Kidney (tissue), 14 donors: ENCODE results near the gene ALDOA. TPM values are rescaled to one million over a fixed set of nuclear protein-coding genes. Genes with fewer than 3 reads are reported as not detected.

Source experiments
- DNase-seq, 5 donors: peaks; one replicate each; pipeline ENCODE4 v3.0.0-alpha.2; 2013 to 2020
- FAIRE-seq: peaks from 2 replicates; lab custom pipeline; 2012; peaks lifted over from hg19 to GRCh38; lab: Jason Lieb, UNC
- H3K27ac ChIP-seq, 2 donors: one replicate each; pipeline ENCODE4 v1.7.0; 2013; ENCODE audit warnings: low read depth in 2 of 2, low read length in 2 of 2, inconsistent platforms in 1 of 2
- H3K27me3 ChIP-seq: one replicate; pipeline ENCODE4 v1.7.1; 2013; ENCODE audit warnings: low read length, inconsistent platforms; ENCODE audit not compliant: control insufficient read depth, insufficient read depth
- H3K36me3 ChIP-seq, 3 donors: one replicate each; pipeline versions ENCODE4 v1.7.0 to v1.7.1; 2013; ENCODE audit warnings: low read length in 3 of 3, control low read depth in 1 of 3, inconsistent platforms in 1 of 3; ENCODE audit not compliant: insufficient read depth in 3 of 3, control insufficient read depth in 2 of 3
- H3K4me1 ChIP-seq, 3 donors: one replicate each; pipeline versions ENCODE4 v1.7.0 to v1.7.1; 2013; ENCODE audit warnings: low read length in 3 of 3, inconsistent platforms in 1 of 3, low read depth in 1 of 3; ENCODE audit not compliant: control insufficient read depth in 2 of 3, insufficient read depth in 2 of 3
- H3K4me3 ChIP-seq, 3 donors: one replicate each; pipeline versions ENCODE4 v1.7.0 to v1.8.1; 2013; ENCODE audit warnings: low read length in 3 of 3, control low read depth in 1 of 3, inconsistent platforms in 1 of 3
- H3K9ac ChIP-seq, 3 donors: one replicate each; pipeline versions ENCODE4 v1.7.0 to v1.7.1; 2013; ENCODE audit warnings: low read length in 3 of 3, control low read depth in 1 of 3, inconsistent platforms in 1 of 3
- H3K9me3 ChIP-seq, 3 donors: one replicate each; pipeline versions ENCODE4 v1.7.0 to v1.7.1; 2013; ENCODE audit warnings: low read length in 3 of 3, control low read depth in 1 of 3, inconsistent platforms in 1 of 3; ENCODE audit not compliant: control insufficient read depth in 2 of 3, insufficient read depth in 1 of 3
- intact Hi-C: fragments of 100-400 bp; cut with DNase I; formaldehyde crosslinking; loops from one replicate; pipeline ENCODE4 v1.11.1; 2022
- polyA plus RNA-seq: library from polyadenylated mRNA; stranded (reverse); fragments of 350-450 nt; fragmentation: Illumina TruSeq; extraction: RNeasy Lipid Tissue Mini Kit (QIAGEN cat#74804); gene quantifications from one replicate; pipeline ENCODE4 v1.2.3, GENCODE V29; 2014; ENCODE audit warnings: low read depth, low replicate concordance; ENCODE audit not compliant: insufficient read depth
- total RNA-seq: library from RNA; stranded (reverse); fragmentation: NEBNext Ultra II Directional; extraction: Animal tissue kit (Norgen Biotek cat#: 25700); gene quantifications from one replicate; pipeline ENCODE4 v1.2.1, GENCODE V29; 2021
- TF ChIP-seq, protein P1 (sequence below): IDR thresholded peaks from 3 replicates; pipeline ENCODE4 v1.5.1; 2012; ENCODE audit warnings: mild to moderate bottlenecking, moderate library complexity, borderline replicate concordance; ENCODE audit not compliant: insufficient read depth; ENCODE audit errors: extremely low read depth
- donor health status: control.
- donor health status: control.
- donor health status: control.
- donor health status: control.
- donor health status: control.
- donor health status: DM: yes; HTN: yes; CAD: no.
- donor health status: Normal renal cell carcinoma (clear cell type).

The ALDOA gene
- total and polyA plus RNA-seq, 2 donors from 2014 or later = 1,017 to 1,506 TPM

DNA sequence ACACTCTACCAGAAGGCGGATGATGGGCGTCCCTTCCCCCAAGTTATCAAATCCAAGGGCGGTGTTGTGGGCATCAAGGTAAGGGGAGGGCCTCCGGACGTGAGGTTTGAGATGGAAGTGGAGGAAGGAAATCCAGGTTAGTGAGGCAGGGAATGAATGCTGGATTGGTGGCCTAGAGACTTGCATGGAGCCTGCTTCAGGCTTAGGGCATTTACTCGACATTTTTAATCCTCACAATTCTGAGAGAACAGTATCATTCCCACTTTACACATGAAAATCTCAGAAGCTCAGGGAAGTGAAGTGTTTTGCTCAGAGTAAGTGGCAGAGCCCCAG is 2.0 kb downstream of the ALDOA start:
- H3K4me3 ChIP-seq = peak overlapping the region in 2 of 3 donors; percentile 64 to 91
- TF ChIP-seq, protein P1, sequence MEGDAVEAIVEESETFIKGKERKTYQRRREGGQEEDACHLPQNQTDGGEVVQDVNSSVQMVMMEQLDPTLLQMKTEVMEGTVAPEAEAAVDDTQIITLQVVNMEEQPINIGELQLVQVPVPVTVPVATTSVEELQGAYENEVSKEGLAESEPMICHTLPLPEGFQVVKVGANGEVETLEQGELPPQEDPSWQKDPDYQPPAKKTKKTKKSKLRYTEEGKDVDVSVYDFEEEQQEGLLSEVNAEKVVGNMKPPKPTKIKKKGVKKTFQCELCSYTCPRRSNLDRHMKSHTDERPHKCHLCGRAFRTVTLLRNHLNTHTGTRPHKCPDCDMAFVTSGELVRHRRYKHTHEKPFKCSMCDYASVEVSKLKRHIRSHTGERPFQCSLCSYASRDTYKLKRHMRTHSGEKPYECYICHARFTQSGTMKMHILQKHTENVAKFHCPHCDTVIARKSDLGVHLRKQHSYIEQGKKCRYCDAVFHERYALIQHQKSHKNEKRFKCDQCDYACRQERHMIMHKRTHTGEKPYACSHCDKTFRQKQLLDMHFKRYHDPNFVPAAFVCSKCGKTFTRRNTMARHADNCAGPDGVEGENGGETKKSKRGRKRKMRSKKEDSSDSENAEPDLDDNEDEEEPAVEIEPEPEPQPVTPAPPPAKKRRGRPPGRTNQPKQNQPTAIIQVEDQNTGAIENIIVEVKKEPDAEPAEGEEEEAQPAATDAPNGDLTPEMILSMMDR = no peak

DNA sequence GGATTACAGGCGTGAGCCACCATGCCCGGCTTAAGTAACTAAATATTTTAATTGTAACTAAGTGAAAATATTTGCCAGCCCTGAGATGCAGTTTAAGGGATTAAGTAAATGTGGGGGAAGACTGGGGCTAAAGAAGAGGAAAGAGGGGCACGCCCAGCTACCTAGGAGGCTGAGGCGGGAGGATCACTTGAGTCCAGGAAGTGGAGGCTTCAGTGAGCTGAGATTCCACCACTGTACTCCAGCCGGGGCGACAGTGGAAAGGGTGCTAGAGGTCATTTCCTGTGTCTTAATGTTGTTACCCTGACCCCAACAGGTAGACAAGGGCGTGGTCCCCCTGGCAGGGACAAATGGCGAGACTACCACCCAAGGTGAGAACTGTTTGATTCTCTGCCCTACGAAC is 2.8 kb downstream of the ALDOA start:
- Histone ChIP-seq H3K27ac (peak overlapping the region in 1 of 2 donors; percentile 32), H3K4me1 (peaks cover 0 to 39% (median 16%) of the 10 kb centered on the region in 3 donors), H3K36me3 (peaks cover 11 to 52% (median 34%) of the 10 kb centered on the region in 3 donors), H3K27me3 (no peaks in the 10 kb centered on the region), H3K9ac (peak overlapping the region in 1 of 3 donors; percentile 42), H3K9me3 (no peaks in the 10 kb centered on the region), H3K4me3 (peak overlapping the region in 1 of 3 donors; percentile 8)
- FAIRE-seq (no peak), DNase-seq (no peak)
- TF ChIP-seq, protein P1 = no peak
- intact Hi-C loops = no loop called here

More for the DNA sequence above, 2.0 kb downstream of the ALDOA start:
- Histone ChIP-seq H3K36me3 (peaks cover 11 to 52% (median 34%) of the 10 kb centered on the region in 3 donors), H3K9ac (peak overlapping the region in 1 of 3 donors; percentile 97), H3K27me3 (no peaks in the 10 kb centered on the region), H3K4me1 (peaks cover 0 to 42% (median 18%) of the 10 kb centered on the region in 3 donors), H3K27ac (peak overlapping the region in 1 of 2 donors; percentile 99), H3K9me3 (no peaks in the 10 kb centered on the region)
- DNase-seq = no peak
- intact Hi-C loops = no loop called here
- no peak for FAIRE-seq

DNA sequence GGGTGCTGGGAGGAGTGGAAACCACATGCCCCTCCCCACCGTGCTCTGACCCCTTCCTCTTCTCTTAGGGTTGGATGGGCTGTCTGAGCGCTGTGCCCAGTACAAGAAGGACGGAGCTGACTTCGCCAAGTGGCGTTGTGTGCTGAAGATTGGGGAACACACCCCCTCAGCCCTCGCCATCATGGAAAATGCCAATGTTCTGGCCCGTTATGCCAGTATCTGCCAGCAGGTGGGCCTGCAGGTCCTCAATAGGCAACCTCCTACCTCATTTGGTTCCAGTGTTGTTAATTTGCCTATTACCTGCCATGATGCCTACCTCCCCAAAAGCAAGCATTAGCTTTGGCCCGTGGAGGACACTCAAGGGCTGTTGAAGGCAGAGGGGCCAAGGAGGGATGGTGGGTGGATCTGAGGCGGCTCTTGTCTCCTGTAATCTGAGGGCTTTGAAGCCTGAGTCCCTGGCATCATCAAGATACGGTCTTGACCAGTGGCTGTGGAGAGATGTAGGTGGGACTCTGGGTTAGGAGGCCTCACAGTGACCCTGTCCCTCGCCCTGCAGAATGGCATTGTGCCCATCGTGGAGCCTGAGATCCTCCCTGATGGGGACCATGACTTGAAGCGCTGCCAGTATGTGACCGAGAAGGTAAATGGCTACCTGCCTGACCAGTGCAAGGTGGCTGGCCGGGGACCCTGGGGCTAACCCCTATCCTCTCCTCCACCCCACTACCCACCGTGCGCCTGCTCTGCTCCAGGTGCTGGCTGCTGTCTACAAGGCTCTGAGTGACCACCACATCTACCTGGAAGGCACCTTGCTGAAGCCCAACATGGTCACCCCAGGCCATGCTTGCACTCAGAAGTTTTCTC is 3.4 kb downstream of the ALDOA start:
- H3K36me3 ChIP-seq = peaks cover 11 to 52% (median 34%) of the 10 kb centered on the region in 3 donors
- peaks cover 0 to 32% (median 9%) of the 10 kb centered on the region in 3 donors for H3K4me1 ChIP-seq
- peak overlapping the region in 1 of 3 donors; percentile 42 for H3K9ac ChIP-seq
- no peaks in the 10 kb centered on the region for H3K27me3 ChIP-seq
- peak overlapping the region in 1 of 3 donors; percentile 12 for H3K4me3 ChIP-seq
- intact Hi-C loops = no loop called here
- FAIRE-seq = no peak
- H3K27ac ChIP-seq = peak overlapping the region in 1 of 2 donors; percentile 32
- no peaks in the 10 kb centered on the region for H3K9me3 ChIP-seq
- peak in 1 of 5 donors; percentile 38 for DNase-seq
- TF ChIP-seq, protein P1 = peak; percentile 15
